ENCODE data around the gene BTBD9. TPM values are rescaled to one million over a fixed set of nuclear protein-coding genes. Genes with fewer than 3 reads are reported as not detected.

Gene BTBD9
- total RNA-seq, 1 donor = 25.3 TPM

DNA sequence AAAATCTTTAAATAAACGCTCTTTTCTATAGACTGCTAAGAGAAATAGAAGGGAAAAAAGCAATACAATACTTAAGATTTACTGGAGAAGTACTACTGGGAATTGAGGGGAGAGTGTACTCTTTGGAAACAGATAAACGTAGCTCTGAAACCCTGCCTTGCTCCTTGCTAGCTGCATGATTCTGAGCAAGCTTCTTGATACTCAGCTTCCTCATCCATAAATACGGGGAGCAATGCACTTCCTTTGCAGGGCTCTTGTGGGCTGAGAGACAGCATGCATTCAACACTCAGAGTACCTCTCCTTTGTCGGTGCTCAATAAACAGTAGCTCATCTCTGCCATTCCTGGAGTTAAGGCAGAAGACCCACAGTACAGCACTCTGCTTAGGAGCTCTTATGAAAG, 159.7 kb downstream of the BTBD9 start:
- DNase-seq (ENCODE audit: insufficient read length, low spot score, missing footprints) = no peak
- no peak overlapping the region for H3K4me2 ChIP-seq (ENCODE audit: insufficient read depth, low read length)
- no peaks in the 10 kb centered on the region for H3K27me3 ChIP-seq (ENCODE audit: insufficient read depth, low read length)
- TF ChIP-seq, protein P1, sequence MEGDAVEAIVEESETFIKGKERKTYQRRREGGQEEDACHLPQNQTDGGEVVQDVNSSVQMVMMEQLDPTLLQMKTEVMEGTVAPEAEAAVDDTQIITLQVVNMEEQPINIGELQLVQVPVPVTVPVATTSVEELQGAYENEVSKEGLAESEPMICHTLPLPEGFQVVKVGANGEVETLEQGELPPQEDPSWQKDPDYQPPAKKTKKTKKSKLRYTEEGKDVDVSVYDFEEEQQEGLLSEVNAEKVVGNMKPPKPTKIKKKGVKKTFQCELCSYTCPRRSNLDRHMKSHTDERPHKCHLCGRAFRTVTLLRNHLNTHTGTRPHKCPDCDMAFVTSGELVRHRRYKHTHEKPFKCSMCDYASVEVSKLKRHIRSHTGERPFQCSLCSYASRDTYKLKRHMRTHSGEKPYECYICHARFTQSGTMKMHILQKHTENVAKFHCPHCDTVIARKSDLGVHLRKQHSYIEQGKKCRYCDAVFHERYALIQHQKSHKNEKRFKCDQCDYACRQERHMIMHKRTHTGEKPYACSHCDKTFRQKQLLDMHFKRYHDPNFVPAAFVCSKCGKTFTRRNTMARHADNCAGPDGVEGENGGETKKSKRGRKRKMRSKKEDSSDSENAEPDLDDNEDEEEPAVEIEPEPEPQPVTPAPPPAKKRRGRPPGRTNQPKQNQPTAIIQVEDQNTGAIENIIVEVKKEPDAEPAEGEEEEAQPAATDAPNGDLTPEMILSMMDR (IDR thresholded peaks at IDR 0.05; ENCODE audit: extremely low read depth, low read depth, low read length) = no peak
- no peaks in the 10 kb centered on the region for H3K9me3 ChIP-seq (ENCODE audit: low read depth, low read length)
- no peaks in the 10 kb centered on the region for H3K79me2 ChIP-seq (ENCODE audit: insufficient read depth, low read length)
- H3K4me3 ChIP-seq (ENCODE audit: insufficient read depth, low read length) = no peak overlapping the region
- no peak overlapping the region for H3K27ac ChIP-seq (ENCODE audit: low read depth, low read length)
- H2AFZ ChIP-seq (ENCODE audit: low read length) = no peak overlapping the region
- H3K36me3 ChIP-seq (ENCODE audit: insufficient read depth, low read length) = no peaks in the 10 kb centered on the region
- no peaks in the 10 kb centered on the region for H3K4me1 ChIP-seq (ENCODE audit: insufficient read depth, low read length)
- peaks cover 2% of the 10 kb centered on the region for H4K20me1 ChIP-seq (ENCODE audit: insufficient read depth, low read length)

DNA sequence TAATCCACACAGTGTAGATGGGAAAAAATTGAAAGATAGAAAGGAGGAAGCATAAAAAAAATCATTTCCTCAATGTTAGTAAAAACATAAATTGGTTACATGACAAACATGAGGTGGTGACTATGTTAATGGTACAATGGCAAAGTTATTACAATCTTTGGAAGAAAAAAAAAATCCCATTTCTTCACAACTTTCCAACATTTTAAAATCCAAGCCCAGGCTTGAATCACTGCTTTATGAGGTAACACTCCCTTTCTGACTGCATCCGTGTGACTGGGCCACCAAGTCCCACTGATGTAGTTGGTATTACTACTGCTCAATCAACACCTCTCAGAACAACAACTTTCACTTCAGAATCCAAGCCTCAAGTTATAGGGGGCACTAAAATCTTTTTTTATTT, 160.4 kb downstream of the BTBD9 start:
- Histone ChIP-seq H3K9me3 (ENCODE audit: low read depth, low read length) (no peaks in the 10 kb centered on the region), H3K27ac (ENCODE audit: low read depth, low read length) (no peak overlapping the region), H4K20me1 (ENCODE audit: insufficient read depth, low read length) (peaks cover 2% of the 10 kb centered on the region), H3K4me1 (ENCODE audit: insufficient read depth, low read length) (no peaks in the 10 kb centered on the region), H3K4me3 (ENCODE audit: insufficient read depth, low read length) (no peak overlapping the region), H2AFZ (ENCODE audit: low read length) (no peak overlapping the region), H3K36me3 (ENCODE audit: insufficient read depth, low read length) (no peaks in the 10 kb centered on the region), H3K27me3 (ENCODE audit: insufficient read depth, low read length) (no peaks in the 10 kb centered on the region), H3K4me2 (ENCODE audit: insufficient read depth, low read length) (no peak overlapping the region), H3K79me2 (ENCODE audit: insufficient read depth, low read length) (no peaks in the 10 kb centered on the region)
- TF ChIP-seq, protein P1 (IDR thresholded peaks at IDR 0.05; ENCODE audit: extremely low read depth, low read depth, low read length) = no peak
- no peak for DNase-seq (ENCODE audit: insufficient read length, low spot score, missing footprints)

DNA sequence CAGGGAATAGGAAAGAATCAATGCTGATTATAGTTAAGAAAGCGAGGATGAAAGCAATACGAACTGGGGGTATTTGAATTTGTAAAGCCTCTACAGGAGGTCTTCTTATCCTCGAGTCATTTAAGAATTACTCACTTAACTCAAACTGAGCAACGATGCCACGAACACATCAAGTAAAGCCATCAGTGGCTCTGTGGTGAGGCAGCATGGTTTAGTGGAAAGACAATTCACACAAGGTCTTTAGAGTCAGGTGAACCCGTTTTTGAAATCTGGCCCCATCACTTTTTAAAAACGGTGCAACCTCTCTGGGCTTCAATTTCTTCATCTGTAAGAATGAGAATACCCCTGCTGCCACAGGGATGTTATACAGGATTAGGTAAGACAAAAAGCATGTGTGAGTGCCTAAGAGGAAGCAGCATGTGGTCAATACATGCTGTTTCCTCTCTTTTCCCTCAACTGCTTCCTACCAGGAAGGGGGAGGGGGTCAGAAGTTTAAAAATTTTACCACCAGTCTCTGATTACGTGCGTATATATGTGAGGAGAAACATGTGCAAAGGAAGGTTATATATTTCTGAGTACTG, 162.0 kb downstream of the BTBD9 start:
- Histone ChIP-seq H3K27me3 (ENCODE audit: insufficient read depth, low read length) (no peaks in the 10 kb centered on the region), H3K36me3 (ENCODE audit: insufficient read depth, low read length) (no peaks in the 10 kb centered on the region), H3K4me1 (ENCODE audit: insufficient read depth, low read length) (no peaks in the 10 kb centered on the region), H3K4me3 (ENCODE audit: insufficient read depth, low read length) (no peak overlapping the region), H2AFZ (ENCODE audit: low read length) (no peak overlapping the region), H3K79me2 (ENCODE audit: insufficient read depth, low read length) (no peaks in the 10 kb centered on the region), H3K27ac (ENCODE audit: low read depth, low read length) (no peak overlapping the region), H3K9me3 (ENCODE audit: low read depth, low read length) (no peaks in the 10 kb centered on the region), H4K20me1 (ENCODE audit: insufficient read depth, low read length) (peaks cover 2% of the 10 kb centered on the region), H3K4me2 (ENCODE audit: insufficient read depth, low read length) (no peak overlapping the region)
- TF ChIP-seq, protein P1 (IDR thresholded peaks at IDR 0.05; ENCODE audit: extremely low read depth, low read depth, low read length) = no peak
- DNase-seq (ENCODE audit: insufficient read length, low spot score, missing footprints) = no peak

DNA sequence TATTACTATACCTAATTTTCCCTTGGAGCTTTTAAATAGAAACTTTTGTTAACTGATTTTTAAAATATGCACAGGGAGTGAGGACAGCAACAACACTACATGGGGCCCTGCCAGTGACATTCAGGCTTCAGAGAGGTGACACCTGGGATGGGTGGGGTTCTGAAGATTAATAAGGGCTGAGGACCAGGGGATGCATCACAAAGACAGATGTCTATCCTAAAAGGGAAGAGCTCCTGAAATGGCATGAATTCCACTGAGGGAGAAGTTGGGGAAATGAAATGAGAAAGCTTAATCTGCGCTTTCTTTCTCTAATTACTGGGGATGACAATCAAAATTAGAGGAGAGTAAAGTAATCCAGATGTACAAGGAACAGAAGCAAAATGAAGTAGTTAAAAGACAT, 162.8 kb downstream of the BTBD9 start:
- no peaks in the 10 kb centered on the region for H3K36me3 ChIP-seq (ENCODE audit: insufficient read depth, low read length)
- H3K79me2 ChIP-seq (ENCODE audit: insufficient read depth, low read length) = no peaks in the 10 kb centered on the region
- H4K20me1 ChIP-seq (ENCODE audit: insufficient read depth, low read length) = peaks cover 2% of the 10 kb centered on the region
- no peak overlapping the region for H3K4me2 ChIP-seq (ENCODE audit: insufficient read depth, low read length)
- H3K9me3 ChIP-seq (ENCODE audit: low read depth, low read length) = no peaks in the 10 kb centered on the region
- H3K27me3 ChIP-seq (ENCODE audit: insufficient read depth, low read length) = no peaks in the 10 kb centered on the region
- TF ChIP-seq, protein P1 (IDR thresholded peaks at IDR 0.05; ENCODE audit: extremely low read depth, low read depth, low read length) = no peak
- H2AFZ ChIP-seq (ENCODE audit: low read length) = no peak overlapping the region
- DNase-seq (ENCODE audit: insufficient read length, low spot score, missing footprints) = no peak
- no peaks in the 10 kb centered on the region for H3K4me1 ChIP-seq (ENCODE audit: insufficient read depth, low read length)
- H3K4me3 ChIP-seq (ENCODE audit: insufficient read depth, low read length) = no peak overlapping the region
- no peak overlapping the region for H3K27ac ChIP-seq (ENCODE audit: low read depth, low read length)

All from osteoblast (primary cell).